NCI-H1694 (cell line): ENCODE data around the gene PCDHA4.
"Not testable (repeated sequence)": the region's sequence is repeated elsewhere in the genome, so short reads cannot be mapped to it uniquely, and the experiment has no call there.

ENCODE experiments used
- DNase-seq: peaks from one replicate; lab custom pipeline; 2025; lab: John Stamatoyannopoulos, UW

The PCDHA4 gene

DNA sequence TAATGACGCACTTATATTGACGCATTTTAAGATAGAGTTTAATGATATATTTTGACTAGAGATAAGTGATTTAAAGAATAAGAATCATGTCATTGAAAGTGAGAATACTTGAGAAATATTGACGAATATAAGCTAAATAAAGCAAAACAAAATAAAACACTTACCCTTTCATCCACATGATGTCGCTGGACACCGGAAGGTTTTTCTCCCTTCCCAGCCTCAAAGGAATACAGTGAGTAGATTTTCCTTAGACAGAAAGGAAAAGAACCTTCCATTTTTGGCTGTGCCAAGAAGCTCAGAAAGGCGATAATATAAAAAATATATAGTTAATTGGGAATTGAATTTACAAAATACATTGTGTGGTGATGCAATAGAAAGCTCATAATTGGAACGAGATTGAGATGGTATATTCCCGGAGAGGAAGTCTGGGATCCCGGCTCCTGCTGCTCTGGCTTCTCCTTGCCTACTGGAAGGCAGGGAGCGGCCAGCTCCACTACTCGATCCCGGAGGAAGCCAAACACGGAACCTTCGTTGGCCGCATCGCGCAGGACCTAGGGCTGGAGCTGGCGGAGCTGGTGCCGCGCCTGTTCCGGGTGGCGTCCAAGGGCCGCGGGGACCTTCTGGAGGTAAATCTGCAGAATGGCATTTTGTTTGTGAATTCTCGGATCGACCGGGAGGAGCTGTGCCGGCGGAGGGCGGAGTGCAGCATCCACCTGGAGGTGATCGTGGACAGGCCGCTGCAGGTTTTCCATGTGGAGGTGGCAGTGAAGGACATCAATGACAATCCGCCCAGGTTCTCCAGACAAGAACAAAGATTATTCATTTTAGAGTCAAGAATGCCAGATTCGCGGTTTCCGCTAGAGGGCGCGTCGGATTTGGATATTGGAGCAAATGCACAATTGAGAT, 14.8 kb downstream of the PCDHA4 start, which contains the start of gene PCDHA5:
Gene PCDHA5, plus strand, starts transcription at position 239 of the 906 bp plus-strand sequence.
- DNase-seq, result no peak

GRCh38 chr5:140822281-140822629, 15.4 kb downstream of the PCDHA4 start:
- DNase-seq, result no peak

GRCh38 chr5:140822969-140823368, 16.1 kb downstream of the PCDHA4 start:
- not testable (repeated sequence) for DNase-seq

DNA sequence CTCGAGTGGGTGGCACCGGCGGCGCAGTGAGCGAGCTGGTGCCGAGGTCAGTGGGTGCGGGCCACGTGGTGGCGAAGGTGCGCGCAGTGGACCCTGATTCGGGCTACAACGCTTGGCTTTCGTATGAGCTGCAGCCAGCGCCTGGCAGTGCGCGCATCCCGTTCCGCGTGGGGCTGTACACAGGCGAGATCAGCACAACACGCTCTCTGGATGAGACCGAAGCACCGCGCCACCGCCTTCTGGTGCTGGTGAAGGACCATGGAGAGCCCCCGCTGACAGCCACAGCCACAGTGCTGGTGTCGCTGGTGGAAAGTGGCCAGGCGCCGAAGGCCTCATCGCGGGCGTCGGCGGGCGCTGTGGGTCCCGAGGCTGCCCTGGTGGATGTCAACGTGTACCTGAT, 16.6 kb downstream of the PCDHA4 start:
- DNase-seq, result no peak

DNA sequence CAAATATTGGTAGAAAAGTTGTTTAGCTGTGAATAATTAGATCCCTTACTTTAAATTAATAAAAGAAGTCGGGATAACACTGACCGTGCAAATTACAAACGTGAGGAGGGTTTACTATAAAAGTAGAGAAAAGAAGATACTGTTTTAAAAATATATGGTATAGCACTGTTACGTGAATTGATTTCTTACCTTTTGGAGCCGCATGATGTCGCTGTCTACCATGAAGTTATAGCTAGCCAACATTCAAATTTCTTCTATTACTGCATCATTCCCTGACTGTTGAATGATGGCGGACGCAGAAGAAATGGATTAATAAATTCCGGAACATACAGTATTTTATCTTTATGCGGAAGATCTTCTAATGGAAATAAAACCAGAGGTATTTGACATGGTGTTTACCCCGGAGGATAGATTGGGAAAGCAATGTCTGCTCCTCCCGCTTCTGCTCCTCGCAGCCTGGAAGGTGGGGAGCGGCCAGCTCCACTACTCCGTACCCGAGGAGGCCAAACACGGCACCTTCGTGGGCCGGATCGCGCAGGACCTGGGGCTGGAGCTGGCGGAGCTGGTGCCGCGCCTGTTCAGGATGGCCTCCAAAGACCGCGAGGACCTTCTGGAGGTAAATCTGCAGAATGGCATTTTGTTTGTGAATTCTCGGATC, 21.0 kb downstream of the PCDHA4 start, which contains the start of gene PCDHA6:
Gene PCDHA6, plus strand, starts transcription at position 257 of the 658 bp plus-strand sequence. Its CDS starts 132 bp downstream, at position 389.
- no peak for DNase-seq

- no peak for DNase-seq
These were observed 21.5 kb downstream of the PCDHA4 start for GRCh38 chr5:140828362-140828737.

DNA sequence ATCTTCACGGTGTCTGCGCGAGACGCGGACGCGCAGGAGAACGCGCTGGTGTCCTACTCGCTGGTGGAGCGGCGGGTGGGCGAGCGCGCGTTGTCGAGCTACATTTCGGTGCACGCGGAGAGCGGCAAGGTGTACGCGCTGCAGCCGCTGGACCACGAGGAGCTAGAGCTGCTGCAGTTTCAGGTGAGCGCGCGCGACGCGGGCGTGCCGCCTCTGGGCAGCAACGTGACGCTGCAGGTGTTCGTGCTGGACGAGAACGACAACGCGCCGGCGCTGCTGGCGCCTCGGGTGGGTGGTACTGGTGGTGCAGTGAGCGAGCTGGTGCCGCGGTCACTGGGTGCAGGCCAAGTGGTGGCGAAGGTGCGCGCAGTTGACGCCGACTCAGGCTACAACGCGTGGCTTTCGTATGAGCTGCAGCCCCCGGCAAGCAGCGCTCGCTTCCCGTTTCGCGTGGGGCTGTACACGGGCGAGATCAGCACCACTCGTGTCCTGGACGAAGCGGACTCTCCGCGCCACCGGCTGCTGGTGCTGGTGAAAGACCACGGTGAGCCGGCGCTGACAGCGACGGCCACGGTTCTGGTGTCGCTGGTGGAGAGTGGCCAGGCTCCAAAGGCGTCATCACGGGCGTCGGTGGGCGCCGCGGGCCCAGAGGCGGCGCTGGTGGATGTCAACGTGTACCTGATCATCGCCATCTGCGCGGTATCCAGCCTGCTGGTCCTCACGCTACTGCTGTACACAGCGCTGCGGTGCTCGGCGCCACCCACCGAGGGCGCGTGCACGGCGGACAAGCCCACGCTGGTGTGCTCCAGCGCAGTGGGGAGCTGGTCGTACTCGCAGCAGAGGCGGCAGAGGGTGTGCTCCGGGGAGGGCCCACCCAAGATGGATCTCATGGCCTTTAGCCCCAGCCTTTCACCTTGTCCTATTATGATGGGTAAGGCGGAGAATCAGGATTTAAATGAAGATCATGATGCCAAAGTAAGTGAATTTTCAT, 22.9 kb downstream of the PCDHA4 start:
- DNase-seq, result not testable (repeated sequence)

DNA sequence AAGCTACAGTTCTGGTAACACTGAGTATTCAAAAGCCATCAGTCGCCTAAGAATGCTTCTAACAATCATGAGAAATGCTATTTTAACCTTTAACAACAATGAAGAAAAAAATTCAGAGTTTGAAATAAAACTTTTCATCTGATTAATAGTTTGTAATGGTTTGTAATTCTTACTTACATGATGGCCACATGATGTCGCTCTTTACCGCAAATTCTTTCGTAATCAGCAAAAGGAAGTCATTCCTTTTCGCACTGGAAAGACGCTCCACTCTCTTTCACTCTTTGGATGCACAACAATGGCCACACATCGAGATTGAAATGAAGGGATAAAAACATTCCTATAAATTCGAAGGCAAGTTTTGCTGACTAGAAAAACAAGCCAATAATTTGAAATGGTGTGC, 27.1 kb downstream of the PCDHA4 start, which contains the start of gene PCDHA7:
Gene PCDHA7, plus strand, starts transcription at position 277 of the 400 bp plus-strand sequence. Its CDS starts 115 bp downstream, at position 392.
- no peak for DNase-seq

- DNase-seq, result not testable (repeated sequence)
These were observed 27.7 kb downstream of the PCDHA4 start for GRCh38 chr5:140834439-140835008.

DNA sequence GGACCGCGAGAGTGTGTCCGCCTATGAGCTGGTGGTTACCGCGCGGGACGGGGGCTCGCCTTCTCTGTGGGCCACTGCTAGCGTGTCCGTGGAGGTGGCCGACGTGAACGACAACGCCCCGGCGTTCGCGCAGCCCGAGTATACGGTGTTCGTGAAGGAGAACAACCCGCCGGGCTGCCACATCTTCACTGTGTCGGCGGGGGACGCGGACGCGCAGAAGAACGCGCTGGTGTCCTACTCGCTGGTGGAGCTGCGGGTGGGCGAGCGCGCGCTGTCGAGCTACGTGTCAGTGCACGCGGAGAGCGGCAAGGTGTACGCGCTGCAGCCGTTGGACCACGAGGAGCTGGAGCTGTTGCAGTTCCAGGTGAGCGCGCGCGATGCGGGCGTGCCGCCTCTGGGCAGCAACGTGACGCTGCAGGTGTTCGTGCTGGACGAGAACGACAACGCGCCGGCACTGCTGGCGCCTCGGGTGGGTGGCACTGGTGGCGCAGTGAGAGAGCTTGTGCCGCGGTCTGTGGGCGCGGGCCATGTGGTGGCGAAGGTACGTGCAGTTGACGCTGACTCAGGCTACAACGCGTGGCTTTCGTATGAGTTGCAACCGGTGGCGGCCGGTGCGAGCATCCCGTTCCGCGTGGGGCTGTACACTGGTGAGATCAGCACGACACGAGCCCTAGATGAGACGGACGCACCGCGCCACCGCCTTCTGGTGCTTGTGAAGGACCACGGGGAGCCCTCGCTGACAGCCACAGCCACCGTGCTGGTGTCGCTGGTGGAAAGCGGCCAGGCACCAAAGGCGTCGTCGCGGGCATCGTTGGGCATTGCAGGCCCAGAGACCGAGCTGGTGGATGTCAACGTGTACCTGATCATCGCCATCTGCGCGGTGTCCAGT, 29.0 kb downstream of the PCDHA4 start:
- DNase-seq, result no peak

GRCh38 chr5:140840978-140841962, 34.4 kb downstream of the PCDHA4 start, which contains the start of gene PCDHA8:
TSS of gene PCDHA8 (plus strand) at chr5:140841187. CDS start at chr5:140841322, 135 bp downstream.
- DNase-seq, result peak; percentile 38

DNA sequence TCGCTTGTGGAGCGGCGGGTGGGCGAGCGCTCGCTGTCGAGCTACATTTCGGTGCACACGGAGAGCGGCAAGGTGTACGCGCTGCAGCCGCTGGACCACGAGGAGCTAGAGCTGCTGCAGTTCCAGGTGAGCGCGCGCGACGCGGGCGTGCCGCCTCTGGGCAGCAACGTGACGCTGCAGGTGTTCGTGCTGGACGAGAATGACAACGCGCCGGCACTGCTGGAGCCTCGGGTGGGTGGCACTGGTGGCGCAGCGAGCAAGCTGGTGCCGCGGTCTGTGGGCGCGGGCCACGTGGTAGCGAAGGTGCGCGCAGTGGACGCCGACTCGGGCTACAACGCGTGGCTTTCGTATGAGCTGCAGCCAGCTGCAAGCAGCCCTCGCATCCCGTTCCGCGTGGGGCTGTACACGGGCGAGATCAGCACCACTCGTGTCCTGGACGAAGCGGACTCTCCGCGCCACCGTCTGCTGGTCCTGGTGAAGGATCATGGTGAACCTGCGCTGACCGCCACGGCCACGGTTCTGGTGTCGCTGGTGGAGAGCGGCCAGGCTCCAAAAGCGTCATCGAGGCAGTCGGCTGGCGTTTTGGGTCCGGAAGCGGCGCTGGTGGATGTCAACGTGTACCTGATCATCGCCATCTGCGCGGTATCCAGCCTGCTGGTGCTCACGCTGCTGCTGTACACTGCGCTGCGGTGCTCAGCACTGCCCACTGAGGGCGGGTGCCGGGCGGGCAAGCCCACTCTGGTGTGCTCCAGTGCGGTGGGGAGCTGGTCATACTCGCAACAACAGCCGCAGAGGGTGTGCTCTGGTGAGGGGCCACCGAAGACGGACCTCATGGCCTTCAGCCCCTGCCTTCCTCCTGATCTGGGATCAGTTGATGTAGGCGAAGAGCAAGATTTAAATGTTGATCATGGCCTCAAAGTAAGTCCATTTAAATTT, 36.2 kb downstream of the PCDHA4 start:
- no peak for DNase-seq

DNA sequence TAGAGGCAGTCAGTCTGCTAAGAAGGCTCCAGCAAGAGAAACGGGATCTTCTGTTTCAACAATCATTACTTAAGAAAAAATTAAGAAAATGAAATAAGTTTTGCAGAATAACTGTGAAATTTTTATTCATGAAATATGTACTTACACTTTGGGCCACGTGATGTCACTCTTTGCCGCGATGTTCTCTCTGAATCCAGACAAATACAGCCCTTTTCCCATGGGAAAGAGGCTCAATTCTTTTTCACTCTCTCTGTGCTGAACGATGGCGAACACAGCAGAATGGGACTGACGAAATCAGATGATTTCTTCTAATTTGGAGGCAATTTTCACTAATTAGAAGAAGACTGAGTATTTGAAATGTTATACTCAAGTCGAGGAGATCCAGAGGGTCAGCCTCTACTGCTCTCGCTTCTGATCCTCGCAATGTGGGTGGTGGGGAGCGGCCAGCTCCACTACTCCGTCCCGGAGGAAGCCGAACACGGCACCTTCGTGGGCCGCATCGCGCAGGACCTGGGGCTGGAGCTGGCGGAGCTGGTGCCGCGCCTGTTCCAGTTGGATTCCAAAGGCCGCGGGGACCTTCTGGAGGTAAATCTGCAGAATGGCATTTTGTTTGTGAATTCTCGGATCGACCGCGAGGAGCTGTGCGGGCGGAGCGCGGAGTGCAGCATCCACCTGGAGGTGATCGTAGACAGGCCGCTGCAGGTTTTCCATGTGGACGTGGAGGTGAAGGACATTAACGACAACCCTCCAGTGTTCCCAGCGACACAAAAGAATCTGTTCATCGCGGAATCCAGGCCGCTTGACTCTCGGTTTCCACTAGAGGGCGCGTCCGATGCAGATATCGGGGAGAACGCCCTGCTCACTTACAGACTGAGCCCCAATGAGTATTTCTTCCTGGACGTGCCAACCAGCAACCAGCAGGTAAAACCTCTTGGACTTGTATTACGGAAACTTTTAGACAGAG, 41.6 kb downstream of the PCDHA4 start, which contains the start of gene PCDHA9:
Gene PCDHA9, plus strand, starts transcription at position 244 of the 964 bp plus-strand sequence. Its CDS starts 114 bp downstream, at position 358.
- DNase-seq, result not testable (repeated sequence)

DNA sequence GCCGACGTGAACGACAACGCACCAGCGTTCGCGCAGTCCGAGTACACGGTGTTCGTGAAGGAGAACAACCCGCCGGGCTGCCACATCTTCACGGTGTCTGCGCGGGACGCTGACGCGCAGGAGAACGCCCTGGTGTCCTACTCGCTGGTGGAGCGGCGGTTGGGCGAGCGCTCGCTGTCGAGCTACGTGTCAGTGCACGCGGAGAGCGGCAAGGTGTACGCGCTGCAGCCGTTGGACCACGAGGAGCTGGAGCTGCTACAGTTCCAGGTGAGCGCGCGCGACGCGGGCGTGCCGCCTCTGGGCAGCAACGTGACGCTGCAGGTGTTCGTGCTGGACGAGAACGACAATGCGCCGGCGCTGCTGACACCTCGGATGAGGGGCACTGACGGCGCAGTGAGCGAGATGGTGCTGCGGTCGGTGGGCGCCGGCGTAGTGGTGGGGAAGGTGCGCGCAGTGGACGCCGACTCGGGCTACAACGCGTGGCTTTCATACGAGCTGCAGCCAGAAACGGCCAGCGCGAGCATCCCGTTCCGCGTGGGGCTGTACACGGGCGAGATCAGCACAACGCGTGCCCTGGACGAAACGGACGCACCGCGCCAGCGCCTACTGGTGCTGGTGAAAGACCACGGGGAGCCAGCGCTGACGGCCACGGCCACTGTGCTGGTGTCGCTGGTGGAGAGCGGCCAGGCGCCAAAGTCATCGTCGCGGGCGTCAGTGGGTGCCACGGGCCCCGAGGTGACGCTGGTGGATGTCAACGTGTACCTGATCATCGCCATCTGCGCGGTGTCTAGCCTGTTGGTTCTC, 43.2 kb downstream of the PCDHA4 start:
- not testable (repeated sequence) for DNase-seq
